ENCODE measurements around the gene PDZD7.
"Not testable (repeated sequence)": the region's sequence is repeated elsewhere in the genome, so short reads cannot be mapped to it uniquely, and the experiment has no call there.

PDZD7 gene

DNA sequence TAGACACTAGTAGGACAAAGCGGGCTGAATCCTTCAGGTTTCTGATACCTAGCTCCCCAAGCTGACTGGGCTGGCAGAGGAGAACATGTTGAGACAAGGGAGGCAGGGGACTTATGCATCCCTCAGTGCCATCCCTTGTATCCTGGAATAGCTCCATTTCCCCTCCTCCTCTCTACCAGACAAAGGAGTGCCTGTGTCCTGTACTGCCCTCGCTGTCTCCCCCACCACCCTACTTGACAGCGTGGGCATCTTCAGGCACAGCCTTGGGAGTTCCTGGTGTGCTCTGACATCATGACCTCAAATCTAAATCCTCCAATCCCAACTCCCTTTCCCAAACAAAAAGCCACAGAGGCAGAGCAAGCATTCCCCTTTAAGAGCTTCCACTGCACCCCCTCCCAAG lies 9.1 kb upstream of the PDZD7 start:
- no peak for FAIRE-seq
- no peak for TF ChIP-seq POLR2A (IDR thresholded peaks at IDR 0.05; ENCODE audit: low read depth, low read length)
- no peak for DNase-seq (ENCODE audit: insufficient read length, low spot score)

DNA sequence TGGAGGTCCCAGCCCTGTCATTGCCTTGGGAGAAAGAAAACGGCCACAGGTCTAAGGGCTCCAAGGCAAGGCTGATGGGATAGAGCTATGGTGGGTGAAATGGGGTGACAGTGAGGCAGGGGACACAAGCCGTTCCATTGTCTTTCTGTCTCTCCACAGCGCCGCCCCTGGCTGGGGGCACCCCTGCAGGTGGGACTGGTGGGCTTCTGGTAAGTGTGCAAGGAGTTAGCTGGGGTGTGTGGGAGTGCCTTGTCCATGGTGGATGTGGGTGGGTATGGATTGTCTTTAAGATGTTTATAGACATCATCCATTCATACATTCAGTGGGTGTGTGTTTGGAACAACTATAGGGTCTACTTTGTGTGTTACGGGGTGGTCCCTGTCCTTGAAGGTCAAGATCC lies 7.6 kb upstream of the PDZD7 start:
- DNase-seq (ENCODE audit: insufficient read length, low spot score) (no peak), FAIRE-seq (no peak)
- TF ChIP-seq POLR2A (IDR thresholded peaks at IDR 0.05; ENCODE audit: low read depth, low read length) = no peak

DNA sequence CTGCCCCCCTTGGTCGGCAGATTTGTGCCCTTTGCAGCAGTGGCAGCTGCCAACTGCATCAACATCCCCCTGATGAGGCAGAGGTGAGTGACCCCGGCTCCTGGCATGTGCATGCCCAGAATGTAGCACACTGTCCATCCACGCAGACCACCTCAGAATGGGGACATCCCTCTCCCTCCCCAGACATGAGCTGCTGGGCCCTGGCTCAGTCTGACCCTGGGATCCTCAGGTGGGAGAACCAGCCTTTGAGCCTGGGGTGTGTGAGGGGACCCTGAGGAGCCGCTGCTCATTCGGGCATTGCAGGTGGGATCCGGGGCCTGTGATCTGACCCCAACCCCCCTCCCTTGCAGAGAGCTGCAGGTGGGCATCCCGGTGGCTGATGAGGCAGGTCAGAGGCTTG lies 5.8 kb upstream of the PDZD7 start:
- FAIRE-seq (no peak), DNase-seq (ENCODE audit: insufficient read length, low spot score) (no peak)
- TF ChIP-seq POLR2A (IDR thresholded peaks at IDR 0.05; ENCODE audit: low read depth, low read length) = no peak

DNA sequence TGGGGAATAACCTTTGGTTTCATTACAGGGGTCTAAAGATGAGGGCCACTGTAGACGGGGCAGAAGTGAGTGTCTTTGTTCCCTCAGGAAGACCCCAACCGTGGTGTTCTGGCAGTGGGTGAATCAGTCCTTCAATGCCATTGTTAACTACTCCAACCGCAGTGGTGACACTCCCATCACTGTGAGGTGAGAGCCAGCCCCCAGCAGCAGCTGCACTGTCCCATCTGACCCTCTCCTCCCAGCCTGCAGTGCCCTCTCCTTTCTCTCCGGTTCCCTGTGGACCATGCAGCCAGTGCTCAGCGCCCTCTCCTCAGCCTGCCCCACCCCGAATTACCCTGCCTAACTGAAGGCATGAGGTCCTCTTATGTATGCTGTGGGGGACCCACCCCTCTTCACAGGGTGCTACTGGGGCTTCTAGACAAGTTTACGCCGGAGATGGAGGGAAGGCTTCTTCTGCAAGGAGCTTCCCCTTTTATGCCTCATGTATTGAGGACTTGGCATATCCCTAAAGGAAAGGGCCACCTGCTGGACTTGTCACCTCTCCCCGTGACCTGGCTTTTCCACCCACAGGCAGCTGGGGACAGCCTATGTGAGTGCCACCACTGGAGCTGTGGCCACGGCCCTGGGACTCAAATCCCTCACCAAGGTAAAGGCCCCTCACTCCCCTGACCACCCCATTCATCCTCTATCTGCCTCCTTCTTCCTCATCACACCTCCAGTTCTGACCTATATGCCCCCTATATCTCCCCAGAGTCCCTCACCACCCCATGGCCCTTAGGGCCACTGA lies 5.2 kb upstream of the PDZD7 start:
- DNase-seq (ENCODE audit: insufficient read length, low spot score) (no peak), FAIRE-seq (no peak)
- no peak for TF ChIP-seq POLR2A (IDR thresholded peaks at IDR 0.05; ENCODE audit: low read depth, low read length)

DNA sequence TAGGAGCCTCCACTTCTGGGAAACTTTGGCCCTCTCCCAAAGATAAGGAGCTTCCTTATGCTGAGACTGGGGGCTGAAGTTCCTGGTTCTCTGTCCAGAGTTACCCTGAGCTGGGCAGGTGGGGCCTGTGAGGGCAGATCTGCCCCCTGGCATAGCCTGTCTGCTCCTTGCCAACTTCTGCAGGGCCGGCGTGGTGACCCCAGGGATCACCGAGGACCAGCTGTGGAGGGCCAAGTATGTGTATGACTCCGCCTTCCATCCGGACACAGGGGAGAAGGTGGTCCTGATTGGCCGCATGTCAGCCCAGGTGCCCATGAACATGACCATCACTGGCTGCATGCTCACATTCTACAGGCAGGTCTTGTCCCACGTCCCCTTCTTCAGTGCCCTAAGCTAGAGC lies 4.4 kb upstream of the PDZD7 start:
- FAIRE-seq (no peak), DNase-seq (ENCODE audit: insufficient read length, low spot score) (no peak)
- no peak for TF ChIP-seq POLR2A (IDR thresholded peaks at IDR 0.05; ENCODE audit: low read depth, low read length)

DNA sequence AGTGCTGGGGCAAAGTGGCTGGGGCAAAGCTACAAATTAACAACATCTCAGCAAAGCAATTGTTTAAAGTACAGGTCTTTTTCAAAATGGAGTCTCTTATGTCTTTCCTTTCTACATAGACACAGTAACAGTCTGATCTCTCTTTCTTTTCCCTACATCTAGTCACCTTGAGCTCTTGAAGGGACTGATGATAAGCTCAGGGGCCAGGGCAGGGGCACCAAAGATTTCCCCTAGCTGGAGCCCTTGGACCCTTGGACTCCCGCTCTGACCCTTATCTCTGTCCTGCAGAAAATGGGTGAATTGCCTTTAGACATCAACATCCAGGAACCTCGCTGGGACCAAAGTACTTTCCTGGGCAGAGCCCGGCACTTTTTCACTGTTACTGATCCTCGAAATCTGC lies 3.5 kb upstream of the PDZD7 start:
- not testable (repeated sequence) for FAIRE-seq; DNase-seq (ENCODE audit: insufficient read length, low spot score)

DNA sequence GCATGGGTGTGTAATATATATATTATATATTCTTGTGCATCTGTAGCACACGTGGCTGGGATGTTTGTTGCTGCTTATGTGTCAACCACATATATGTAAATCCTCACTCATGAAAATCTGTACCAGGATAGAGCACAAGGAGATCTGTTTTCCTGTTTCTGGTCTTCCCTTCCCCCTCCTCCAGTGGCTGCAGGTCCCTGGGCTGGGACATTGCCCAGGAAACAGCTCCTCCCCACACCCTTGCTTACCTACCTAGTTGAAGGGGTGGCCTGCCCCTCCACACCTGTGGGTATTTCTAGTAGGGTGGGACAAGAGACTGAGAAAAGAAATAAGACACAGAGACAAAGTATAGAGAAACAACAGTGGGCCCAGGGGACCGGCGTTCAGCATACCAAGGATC lies 2.3 kb upstream of the PDZD7 start:
- DNase-seq (ENCODE audit: insufficient read length, low spot score) (no peak), FAIRE-seq (no peak)
- TF ChIP-seq POLR2A (IDR thresholded peaks at IDR 0.05; ENCODE audit: low read depth, low read length) = no peak

DNA sequence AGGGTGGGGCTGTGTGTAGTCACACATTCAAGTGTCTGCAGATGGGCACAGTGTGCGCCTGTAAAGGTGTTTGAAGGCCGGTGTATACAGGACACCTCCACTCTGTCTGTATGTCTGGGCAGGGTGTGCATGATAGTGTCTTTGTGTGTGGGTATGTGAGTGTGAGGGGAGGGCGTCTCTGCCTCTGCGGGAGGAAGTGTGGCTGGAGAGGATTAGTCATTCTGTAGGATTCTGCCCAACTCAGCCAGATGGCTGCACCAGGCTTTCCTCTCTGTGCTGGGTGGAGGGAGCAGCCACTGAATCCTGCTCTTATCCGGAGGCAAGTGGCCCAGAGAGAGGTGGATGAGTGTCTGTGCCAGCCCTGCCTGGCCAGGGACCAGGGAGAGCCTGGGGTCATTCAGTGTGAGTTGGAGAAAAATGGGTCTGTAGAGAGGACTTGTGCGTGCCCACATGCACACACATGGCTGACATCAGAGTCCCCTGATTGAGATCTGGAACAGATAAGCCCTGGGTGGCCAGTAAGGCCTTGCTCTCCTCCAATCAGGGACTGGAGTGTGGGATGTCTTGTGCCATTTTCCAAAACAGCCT lies 1.8 kb upstream of the PDZD7 start:
- peak; percentile 27 for FAIRE-seq
- DNase-seq (ENCODE audit: insufficient read length, low spot score) = peak; percentile 80
- peak; percentile 31 for TF ChIP-seq POLR2A (IDR thresholded peaks at IDR 0.05; ENCODE audit: low read depth, low read length)

DNA sequence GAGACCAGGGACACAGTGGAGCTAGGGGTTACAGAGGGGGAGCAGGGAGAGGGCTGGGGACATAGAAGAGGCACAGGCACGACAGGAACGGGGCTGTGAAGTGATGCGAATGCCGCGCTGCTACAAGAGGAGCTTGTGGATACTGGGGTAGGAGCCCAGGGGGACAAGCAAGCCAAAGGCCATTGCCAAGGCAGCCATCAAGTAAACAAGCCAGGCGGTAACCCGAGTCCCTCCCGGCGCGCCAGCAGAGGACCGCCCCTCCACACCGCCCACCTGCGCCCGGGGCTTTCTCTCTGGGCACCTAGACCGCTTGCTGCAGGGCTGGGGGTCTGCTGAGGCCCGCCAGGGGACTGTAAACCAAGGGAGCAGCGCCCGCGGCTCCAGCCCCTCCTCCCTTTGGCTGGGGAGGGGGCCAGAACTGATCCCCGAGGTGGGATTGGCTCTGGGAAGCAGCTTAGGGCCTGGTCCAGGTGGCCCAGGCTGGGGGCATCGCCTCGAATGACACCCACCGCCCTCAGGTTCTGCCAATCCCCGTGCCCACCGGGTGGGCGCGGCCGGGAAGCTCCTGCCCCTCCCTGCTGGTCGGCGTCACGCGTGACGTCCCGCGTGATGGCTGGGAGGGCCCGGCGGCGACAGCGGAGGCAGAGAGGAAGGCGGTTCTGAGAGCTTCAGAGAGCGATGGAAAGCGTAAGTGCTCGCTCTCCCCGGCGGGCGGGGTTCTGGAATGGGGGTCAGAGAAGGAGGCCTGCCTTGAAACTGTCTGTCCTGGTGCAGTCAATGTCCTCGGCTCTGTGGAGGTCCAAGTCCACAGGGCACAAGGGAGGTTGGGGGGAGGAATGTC lies 1.1 kb upstream of the PDZD7 start:
- peak; percentile 74 for TF ChIP-seq POLR2A (IDR thresholded peaks at IDR 0.05; ENCODE audit: low read depth, low read length)
- no peak for DNase-seq (ENCODE audit: insufficient read length, low spot score)
- FAIRE-seq = no peak

DNA sequence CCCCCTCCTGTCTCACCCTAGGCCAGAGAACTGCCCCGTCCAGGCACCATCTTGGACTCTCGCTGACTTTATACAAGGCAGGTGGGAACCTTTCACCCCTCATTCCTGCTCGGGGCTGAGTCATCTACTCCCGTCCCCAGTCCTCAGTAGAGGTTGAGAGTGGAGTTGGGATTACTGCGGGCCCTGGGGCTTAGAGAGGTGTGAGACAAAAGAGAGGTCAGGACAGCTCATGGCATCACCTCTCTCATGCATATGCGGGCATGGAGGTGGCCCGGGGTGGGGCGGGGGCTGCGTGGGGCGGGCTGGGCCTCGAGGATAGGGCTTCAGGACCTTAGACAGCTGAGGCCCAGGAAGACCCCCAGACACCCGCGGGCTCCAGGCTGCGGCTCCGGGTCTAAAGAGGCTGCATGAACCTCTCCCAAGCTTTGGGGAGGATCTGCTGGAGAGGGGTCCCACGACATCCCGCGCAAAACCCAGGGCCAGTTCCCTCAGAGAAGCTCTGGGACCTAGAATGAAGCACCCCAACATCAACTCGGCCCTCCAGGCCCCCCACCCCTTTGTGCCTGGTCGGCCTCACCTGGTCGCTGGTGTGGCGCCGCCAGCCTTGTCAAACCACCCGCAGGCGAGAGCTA lies 317 bp downstream of the PDZD7 start:
- no peak for FAIRE-seq
- no peak; the same call in 1 of the 2 replicates for TF ChIP-seq POLR2A (IDR thresholded peaks at IDR 0.05; ENCODE audit: low read depth, low read length)
- DNase-seq (ENCODE audit: insufficient read length, low spot score) = no peak

DNA sequence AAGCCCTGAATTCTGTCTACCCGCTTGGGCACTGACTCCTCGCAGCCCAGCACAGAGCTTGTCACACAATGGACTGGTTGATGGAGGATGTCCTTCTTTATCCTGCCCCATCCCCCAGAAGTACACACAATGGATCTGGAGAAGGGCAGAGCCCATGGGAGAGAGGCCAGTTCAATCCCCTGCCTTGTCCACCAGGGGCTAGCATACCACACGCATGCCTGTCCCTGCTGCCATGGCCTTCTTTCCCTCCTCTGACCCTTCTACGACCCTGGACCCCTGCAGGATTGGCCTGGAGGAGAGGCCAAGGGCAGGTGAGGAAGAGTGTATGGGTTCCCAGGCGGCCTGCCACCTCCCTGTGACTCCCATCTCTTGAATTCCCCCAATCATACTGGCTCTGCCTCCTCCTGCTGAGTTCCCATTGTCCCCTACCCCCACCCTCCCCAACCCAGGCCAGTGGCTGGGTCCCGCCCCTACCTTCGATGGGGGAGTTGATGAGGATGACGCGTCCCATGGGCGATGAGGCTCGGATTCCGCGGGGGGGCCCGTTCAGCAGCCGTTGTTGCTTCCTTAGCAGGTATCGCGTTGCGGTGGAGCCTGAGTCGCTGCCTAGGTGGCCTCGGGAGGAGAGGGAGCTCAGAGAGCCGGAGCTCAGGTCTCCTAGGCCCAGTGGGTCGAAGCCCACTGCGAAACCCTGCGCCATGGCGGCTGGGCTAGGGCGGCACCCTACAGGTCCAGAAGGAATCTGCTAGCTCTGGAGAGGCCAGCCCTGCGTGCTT lies 1.2 kb downstream of the PDZD7 start:
- FAIRE-seq (no peak), DNase-seq (ENCODE audit: insufficient read length, low spot score) (no peak)
- no peak for TF ChIP-seq POLR2A (IDR thresholded peaks at IDR 0.05; ENCODE audit: low read depth, low read length)

DNA sequence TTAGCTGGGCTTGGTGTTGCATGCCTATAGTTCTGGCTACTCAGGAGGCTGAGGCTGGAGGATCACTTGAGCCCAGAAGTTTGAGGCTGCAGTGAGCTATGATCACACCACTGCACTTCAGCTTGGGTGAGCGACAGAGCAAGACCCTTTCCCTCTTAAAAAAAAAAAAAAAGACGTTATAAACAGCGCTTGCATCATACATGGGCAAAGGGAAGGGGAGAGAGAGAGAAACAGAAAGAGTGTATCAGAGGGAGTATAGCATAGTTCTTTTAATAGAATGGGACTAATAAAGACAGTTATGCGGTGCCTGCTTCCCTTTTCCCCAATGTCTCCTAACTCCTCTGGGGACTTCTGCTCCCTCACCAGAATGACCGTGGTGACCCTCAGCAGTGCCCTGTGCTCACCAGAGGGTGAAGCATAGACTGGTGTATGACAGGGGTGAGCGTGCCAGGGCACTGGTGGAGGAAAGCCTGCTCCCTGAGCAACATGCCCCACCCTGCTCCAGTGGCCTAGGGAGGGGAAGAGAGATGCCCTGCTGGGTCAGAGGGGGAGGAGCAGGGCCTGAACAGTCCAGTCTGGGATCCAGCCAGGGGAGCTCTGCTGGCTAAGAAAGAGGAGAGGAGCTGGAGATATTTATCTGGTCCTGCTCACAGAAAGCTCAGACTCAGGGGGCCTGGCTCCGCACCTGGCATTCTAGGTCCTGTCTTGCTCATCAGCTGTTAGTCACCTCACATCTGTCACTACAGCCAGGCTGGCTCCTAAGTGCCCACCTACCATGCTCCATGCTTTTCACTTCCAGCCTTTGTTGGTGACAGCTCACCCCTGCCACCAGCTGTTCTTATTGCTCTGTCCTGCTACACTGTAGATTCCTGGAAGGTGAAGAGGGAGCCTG lies 2.2 kb downstream of the PDZD7 start:
- DNase-seq (ENCODE audit: insufficient read length, low spot score) (peak; percentile 70), FAIRE-seq (no peak)
- TF ChIP-seq POLR2A (IDR thresholded peaks at IDR 0.05; ENCODE audit: low read depth, low read length) = no peak
